Large intestine (tissue), 3 donors: ENCODE data around the gene CACNA2D2. TPM values are rescaled to one million over a fixed set of nuclear protein-coding genes. Genes with fewer than 3 reads are reported as not detected.

Source experiments
- DNase-seq, 2 donors: peaks; one replicate each; pipeline versions ENCODE4 v3.0.0 to v3.0.0-alpha.2; 2013
- H3K27ac ChIP-seq: one replicate; pipeline ENCODE4 v1.5.1; 2013; ENCODE audit warnings: low read length
- H3K27me3 ChIP-seq: 2 replicates; pipeline ENCODE4 v1.6.1; 2013; ENCODE audit warnings: low read length; ENCODE audit not compliant: control insufficient read depth, insufficient read depth
- H3K36me3 ChIP-seq: 2 replicates; pipeline ENCODE4 v1.6.1; 2013; ENCODE audit warnings: low read length; ENCODE audit not compliant: control insufficient read depth, insufficient read depth
- H3K4me1 ChIP-seq: one replicate; pipeline ENCODE4 v1.6.1; 2013; ENCODE audit warnings: low read length; ENCODE audit not compliant: control insufficient read depth, insufficient read depth
- H3K4me3 ChIP-seq: one replicate; pipeline ENCODE4 v1.5.1; 2013; ENCODE audit warnings: low read length
- H3K9me3 ChIP-seq: one replicate; pipeline ENCODE4 v1.6.1; 2013; ENCODE audit warnings: mild to moderate bottlenecking, low read depth, low read length, moderate library complexity; ENCODE audit not compliant: control insufficient read depth
- WGBS: methylation state at CpG from one replicate; pipeline ENCODE4 v1.1.5; 2013; ENCODE audit warnings: low lambda C conversion rate; ENCODE audit not compliant: insufficient coverage; 5-methylcytosine and 5-hydroxymethylcytosine counted together
- polyA plus RNA-seq: library from polyadenylated mRNA; unstranded; fragments of 120-200 nt; gene quantifications from one replicate; pipeline ENCODE4 v1.2.1, GENCODE V29; 2013

CACNA2D2 gene
- polyA plus RNA-seq, 1 donor, result 7.5 TPM

- Histone ChIP-seq H3K27ac (no peak overlapping the region), H3K36me3 (peaks cover 35% of the 10 kb centered on the region), H3K4me1 (peaks cover 43% of the 10 kb centered on the region), H3K9me3 (no peaks in the 10 kb centered on the region), H3K27me3 (no peaks in the 10 kb centered on the region), H3K4me3 (no peak overlapping the region)
- DNase-seq, result no peak
- WGBS, result no CpG with 5 or more reads among the region's 8 CpGs
Measured at GRCh38 chr3:50326182-50326541, 177.3 kb downstream of the CACNA2D2 start.

- Histone ChIP-seq H3K36me3 (peaks cover 30% of the 10 kb centered on the region), H3K27ac (no peak overlapping the region), H3K4me3 (no peak overlapping the region), H3K4me1 (peaks cover 43% of the 10 kb centered on the region), H3K9me3 (no peaks in the 10 kb centered on the region), H3K27me3 (no peaks in the 10 kb centered on the region)
- no peak for DNase-seq
- 100% methylated on average over 2 of the region's 11 CpGs for WGBS
Measured at GRCh38 chr3:50325497-50326181, 177.8 kb downstream of the CACNA2D2 start.

GRCh38 chr3:50325113-50325480 is 178.3 kb downstream of the CACNA2D2 start:
- Histone ChIP-seq H3K4me1 (peaks cover 47% of the 10 kb centered on the region), H3K9me3 (no peaks in the 10 kb centered on the region), H3K36me3 (peaks cover 25% of the 10 kb centered on the region), H3K27me3 (no peaks in the 10 kb centered on the region), H3K27ac (no peak overlapping the region), H3K4me3 (no peak overlapping the region)
- no peak for DNase-seq
- no CpG with 5 or more reads among the region's 2 CpGs for WGBS

- H3K4me3 ChIP-seq, result no peak overlapping the region
- H3K27me3 ChIP-seq, result no peaks in the 10 kb centered on the region
- peak; percentile 86 to 88 for DNase-seq
- peaks cover 52% of the 10 kb centered on the region for H3K4me1 ChIP-seq
- H3K27ac ChIP-seq, result peak overlapping the region; percentile 94
- WGBS, result no CpG with 5 or more reads among the region's 4 CpGs
- H3K9me3 ChIP-seq, result no peaks in the 10 kb centered on the region
- H3K36me3 ChIP-seq, result peaks cover 23% of the 10 kb centered on the region
Measured at GRCh38 chr3:50324351-50325112, 178.9 kb downstream of the CACNA2D2 start.

GRCh38 chr3:50323614-50324199 is 179.7 kb downstream of the CACNA2D2 start:
- Histone ChIP-seq H3K27me3 (no peaks in the 10 kb centered on the region), H3K9me3 (no peaks in the 10 kb centered on the region), H3K4me3 (no peak overlapping the region), H3K27ac (peak overlapping the region; percentile 94), H3K36me3 (peaks cover 27% of the 10 kb centered on the region), H3K4me1 (peaks cover 60% of the 10 kb centered on the region)
- WGBS, result no CpG with 5 or more reads among the region's 5 CpGs
- DNase-seq, result no peak

- no CpG with 5 or more reads among the region's 4 CpGs for WGBS
- no peaks in the 10 kb centered on the region for H3K9me3 ChIP-seq
- H3K36me3 ChIP-seq, result peaks cover 32% of the 10 kb centered on the region
- DNase-seq, result peak in 1 of 2 donors; percentile 34
- H3K4me1 ChIP-seq, result peaks cover 60% of the 10 kb centered on the region
- H3K27ac ChIP-seq, result peak overlapping the region; percentile 94
- H3K27me3 ChIP-seq, result no peaks in the 10 kb centered on the region
- H3K4me3 ChIP-seq, result no peak overlapping the region
Measured at GRCh38 chr3:50323092-50323600, 180.3 kb downstream of the CACNA2D2 start.

GRCh38 chr3:50322386-50323091 is 180.9 kb downstream of the CACNA2D2 start, which contains the start of gene HYAL2:
TSS of gene HYAL2 (minus strand) at chr3:50322745. CDS start at chr3:50320489, 2,256 bp downstream.
- peak in 1 of 2 donors; percentile 38 for DNase-seq
- no CpG with 5 or more reads among the region's 31 CpGs for WGBS
- Histone ChIP-seq H3K4me1 (peaks cover 66% of the 10 kb centered on the region), H3K9me3 (no peaks in the 10 kb centered on the region), H3K36me3 (peaks cover 38% of the 10 kb centered on the region), H3K27me3 (no peaks in the 10 kb centered on the region), H3K4me3 (peak within 1 kb of the TSS; percentile 71), H3K27ac (peak within 1 kb of the TSS; percentile 94)

GRCh38 chr3:50322115-50322385 is 181.4 kb downstream of the CACNA2D2 start:
- Histone ChIP-seq H3K4me3 (peak overlapping the region; percentile 71), H3K36me3 (peaks cover 43% of the 10 kb centered on the region), H3K4me1 (peaks cover 70% of the 10 kb centered on the region), H3K27me3 (no peaks in the 10 kb centered on the region), H3K27ac (peak overlapping the region; percentile 94), H3K9me3 (no peaks in the 10 kb centered on the region)
- DNase-seq, result no peak
- WGBS, result no CpG with 5 or more reads among the region's 14 CpGs

- peak; percentile 87 to 97 for DNase-seq
- H3K36me3 ChIP-seq, result peaks cover 46% of the 10 kb centered on the region
- H3K4me1 ChIP-seq, result peaks cover 72% of the 10 kb centered on the region
- no peaks in the 10 kb centered on the region for H3K9me3 ChIP-seq
- H3K4me3 ChIP-seq, result peak overlapping the region; percentile 71
- WGBS, result no CpG with 5 or more reads among the region's 59 CpGs
- no peaks in the 10 kb centered on the region for H3K27me3 ChIP-seq
- peak overlapping the region; percentile 94 for H3K27ac ChIP-seq
Measured at GRCh38 chr3:50321336-50322114, 181.9 kb downstream of the CACNA2D2 start.
